Mesendoderm (in vitro differentiated cells): ENCODE results near the gene SYT8.

Experiments
- DNase-seq: peaks from one replicate; pipeline ENCODE4 v3.0.0; 2013
- H2AK5ac ChIP-seq: 2 replicates; pipeline ENCODE4 v1.6.1; 2013; ENCODE audit warnings: low read length, inconsistent platforms
- H2BK120ac ChIP-seq: 2 replicates; pipeline ENCODE4 v1.6.1; 2013; ENCODE audit warnings: low read depth, mild to moderate bottlenecking, low read length, moderate library complexity, mixed read lengths
- H2BK15ac ChIP-seq: replicated peaks from 2 replicates; pipeline ENCODE4 v1.6.1; 2013; ENCODE audit warnings: low read depth, mild to moderate bottlenecking, moderate library complexity
- H2BK5ac ChIP-seq: 2 replicates; pipeline ENCODE4 v1.6.1; 2013; ENCODE audit warnings: low read length, inconsistent platforms
- H3K18ac ChIP-seq: 2 replicates; pipeline ENCODE4 v1.6.1; 2013; ENCODE audit warnings: mild to moderate bottlenecking, low read length, mixed read lengths
- H3K23ac ChIP-seq: one replicate; pipeline ENCODE4 v1.6.1; 2013; ENCODE audit warnings: low read length
- H3K27ac ChIP-seq: 2 replicates; pipeline ENCODE4 v1.5.1; 2013; ENCODE audit warnings: low read depth, mild to moderate bottlenecking, inconsistent platforms, low read length, moderate library complexity
- H3K27me3 ChIP-seq: 2 replicates; pipeline ENCODE4 v1.6.1; 2013; ENCODE audit warnings: low read length, control low read depth, mild to moderate bottlenecking, inconsistent platforms; ENCODE audit not compliant: insufficient read depth, poor library complexity
- H3K36me3 ChIP-seq: 2 replicates; pipeline ENCODE4 v1.6.1; 2013; ENCODE audit warnings: low read length, inconsistent platforms; ENCODE audit not compliant: control insufficient read depth, insufficient read depth
- H3K4ac ChIP-seq: one replicate; pipeline ENCODE4 v1.6.1; 2013; ENCODE audit warnings: low read depth, mild to moderate bottlenecking, low read length, moderate library complexity
- H3K4me1 ChIP-seq: 2 replicates; pipeline ENCODE4 v1.6.1; 2013; ENCODE audit warnings: low read depth, low read length, inconsistent platforms; ENCODE audit not compliant: control insufficient read depth
- H3K4me2 ChIP-seq: 2 replicates; pipeline ENCODE4 v1.6.1; 2013; ENCODE audit warnings: low read length
- H3K4me3 ChIP-seq: 2 replicates; pipeline ENCODE4 v1.5.1; 2013; ENCODE audit warnings: mild to moderate bottlenecking, low read length
- H3K56ac ChIP-seq: one replicate; pipeline ENCODE4 v1.6.1; 2013; ENCODE audit warnings: low read length
- H3K79me1 ChIP-seq: 2 replicates; pipeline ENCODE4 v1.6.1; 2013; ENCODE audit warnings: low read length, inconsistent platforms
- H3K79me2 ChIP-seq: 2 replicates; pipeline ENCODE4 v1.6.1; 2013; ENCODE audit warnings: mild to moderate bottlenecking, low read length; ENCODE audit not compliant: control insufficient read depth, insufficient read depth
- H3K9ac ChIP-seq: 2 replicates; pipeline ENCODE4 v1.6.1; 2013; ENCODE audit warnings: low read length, inconsistent platforms
- H4K5ac ChIP-seq: one replicate; pipeline ENCODE4 v1.6.1; 2013; ENCODE audit warnings: low read length
- H4K8ac ChIP-seq: one replicate; pipeline ENCODE4 v1.6.1; 2013; ENCODE audit warnings: low read depth, mild to moderate bottlenecking, control low read depth, low read length, moderate library complexity
- WGBS: extraction: QIAGEN DNeasy Blood & Tissue Kit; methylation state at CpG from one replicate; pipeline ENCODE4 v1.1.7; 2013; ENCODE audit warnings: low lambda C conversion rate, missing lambda C conversion rate; ENCODE audit not compliant: insufficient coverage; ENCODE audit errors: extremely low coverage; 5-methylcytosine and 5-hydroxymethylcytosine counted together

The SYT8 gene

GRCh38 chr11:1857064-1857463, 22.3 kb downstream of the SYT8 start:
- Histone ChIP-seq H3K4ac (no peak overlapping the region), H3K9ac (no peak overlapping the region), H3K79me1 (no peaks in the 10 kb centered on the region), H3K27ac (no peak overlapping the region), H3K4me3 (no peak overlapping the region), H3K36me3 (no peaks in the 10 kb centered on the region), H3K4me1 (no peaks in the 10 kb centered on the region), H2BK15ac (no peak overlapping the region), H3K27me3 (no peaks in the 10 kb centered on the region), H3K23ac (no peak overlapping the region), H2BK5ac (no peak overlapping the region), H2BK120ac (no peak overlapping the region), H3K79me2 (no peaks in the 10 kb centered on the region), H3K4me2 (no peak overlapping the region), H2AK5ac (no peak overlapping the region), H4K5ac (no peak overlapping the region), H3K18ac (no peak overlapping the region), H3K56ac (no peak overlapping the region), H4K8ac (no peak overlapping the region)
- no CpG with 5 or more reads among the region's 11 CpGs for WGBS
- DNase-seq = no peak

- no CpG with 5 or more reads among the region's 9 CpGs for WGBS
These were observed 23.4 kb downstream of the SYT8 start for GRCh38 chr11:1858154-1858553.

GRCh38 chr11:1858576-1858975, 23.8 kb downstream of the SYT8 start:
- no CpG with 5 or more reads among the region's 7 CpGs for WGBS
- Histone ChIP-seq H2AK5ac (no peak overlapping the region), H3K23ac (no peak overlapping the region), H3K27ac (no peak overlapping the region), H3K4me2 (no peak overlapping the region), H3K9ac (no peak overlapping the region), H4K5ac (no peak overlapping the region), H2BK15ac (no peak overlapping the region), H2BK5ac (no peak overlapping the region), H3K36me3 (no peaks in the 10 kb centered on the region), H3K79me2 (no peaks in the 10 kb centered on the region), H3K79me1 (no peaks in the 10 kb centered on the region), H3K4me3 (no peak overlapping the region), H3K4me1 (no peaks in the 10 kb centered on the region), H3K56ac (no peak overlapping the region), H3K4ac (no peak overlapping the region), H2BK120ac (no peak overlapping the region), H4K8ac (no peak overlapping the region), H3K18ac (no peak overlapping the region), H3K27me3 (no peaks in the 10 kb centered on the region)
- no peak for DNase-seq

More at GRCh38 chr11:1858154-1858553, 23.4 kb downstream of the SYT8 start:
- H2BK5ac ChIP-seq = no peak overlapping the region
- H3K56ac ChIP-seq = no peak overlapping the region
- H3K27ac ChIP-seq = no peak overlapping the region
- H3K18ac ChIP-seq = no peak overlapping the region
- no peaks in the 10 kb centered on the region for H3K79me2 ChIP-seq
- H3K4me3 ChIP-seq = no peak overlapping the region
- no peaks in the 10 kb centered on the region for H3K79me1 ChIP-seq
- H4K5ac ChIP-seq = no peak overlapping the region
- H2BK15ac ChIP-seq = no peak overlapping the region
- H3K23ac ChIP-seq = no peak overlapping the region
- no peak overlapping the region for H3K4me2 ChIP-seq
- no peak overlapping the region for H4K8ac ChIP-seq
- no peak overlapping the region for H2BK120ac ChIP-seq
- DNase-seq = no peak
- H3K9ac ChIP-seq = no peak overlapping the region
- no peak overlapping the region for H2AK5ac ChIP-seq
- H3K36me3 ChIP-seq = no peaks in the 10 kb centered on the region
- no peaks in the 10 kb centered on the region for H3K27me3 ChIP-seq
- no peak overlapping the region for H3K4ac ChIP-seq
- H3K4me1 ChIP-seq = no peaks in the 10 kb centered on the region

- WGBS = no CpG with 5 or more reads among the region's 4 CpGs
- H2BK5ac ChIP-seq = no peak overlapping the region
- H3K4ac ChIP-seq = no peak overlapping the region
- H3K23ac ChIP-seq = no peak overlapping the region
- H3K4me3 ChIP-seq = no peak overlapping the region
- no peak overlapping the region for H3K9ac ChIP-seq
- H3K36me3 ChIP-seq = no peaks in the 10 kb centered on the region
- H4K8ac ChIP-seq = no peak overlapping the region
- no peak overlapping the region for H3K56ac ChIP-seq
- no peak overlapping the region for H2BK120ac ChIP-seq
- DNase-seq = no peak
- no peak overlapping the region for H2AK5ac ChIP-seq
- H3K4me2 ChIP-seq = no peak overlapping the region
- H4K5ac ChIP-seq = no peak overlapping the region
- H3K79me2 ChIP-seq = no peaks in the 10 kb centered on the region
- no peak overlapping the region for H3K18ac ChIP-seq
- H3K79me1 ChIP-seq = no peaks in the 10 kb centered on the region
- H2BK15ac ChIP-seq = no peak overlapping the region
- H3K4me1 ChIP-seq = no peaks in the 10 kb centered on the region
- H3K27ac ChIP-seq = no peak overlapping the region
- H3K27me3 ChIP-seq = no peaks in the 10 kb centered on the region
These were observed 24.2 kb downstream of the SYT8 start for GRCh38 chr11:1859004-1859403.

- no peak overlapping the region for H4K8ac ChIP-seq
- no peak overlapping the region for H3K4me3 ChIP-seq
- no peak for DNase-seq
- H2BK120ac ChIP-seq = no peak overlapping the region
- no peak overlapping the region for H2BK5ac ChIP-seq
- H3K4me2 ChIP-seq = no peak overlapping the region
- H2BK15ac ChIP-seq = no peak overlapping the region
- H4K5ac ChIP-seq = no peak overlapping the region
- no peak overlapping the region for H3K23ac ChIP-seq
- no peaks in the 10 kb centered on the region for H3K36me3 ChIP-seq
- no peak overlapping the region for H3K56ac ChIP-seq
- no peak overlapping the region for H3K18ac ChIP-seq
- no peak overlapping the region for H3K27ac ChIP-seq
- no peaks in the 10 kb centered on the region for H3K27me3 ChIP-seq
- no peaks in the 10 kb centered on the region for H3K79me2 ChIP-seq
- H2AK5ac ChIP-seq = no peak overlapping the region
- no peaks in the 10 kb centered on the region for H3K4me1 ChIP-seq
- H3K9ac ChIP-seq = no peak overlapping the region
- no peaks in the 10 kb centered on the region for H3K79me1 ChIP-seq
- no CpG with 5 or more reads among the region's 1 CpG for WGBS
- no peak overlapping the region for H3K4ac ChIP-seq
These were observed 25.3 kb downstream of the SYT8 start for GRCh38 chr11:1860108-1860507.
